Muscle of leg (tissue), 11 donors: ENCODE results near the gene DIS3L2. TPM values are rescaled to one million over a fixed set of nuclear protein-coding genes. Genes with fewer than 3 reads are reported as not detected.

Experiments
- DNase-seq: peaks from one replicate; pipeline ENCODE4 v3.0.0; 2013
- H3K27ac ChIP-seq: one replicate; pipeline ENCODE4 v1.5.1; 2013; ENCODE audit warnings: mild to moderate bottlenecking, low read length, control low read depth
- H3K27me3 ChIP-seq: one replicate; pipeline ENCODE4 v1.6.1; 2013; ENCODE audit warnings: low read length; ENCODE audit not compliant: control insufficient read depth, insufficient read depth
- H3K36me3 ChIP-seq: one replicate; pipeline ENCODE4 v1.6.1; 2013; ENCODE audit warnings: low read length; ENCODE audit not compliant: control insufficient read depth, insufficient read depth
- H3K4me1 ChIP-seq: one replicate; pipeline ENCODE4 v1.6.1; 2013; ENCODE audit warnings: low read length; ENCODE audit not compliant: control insufficient read depth, insufficient read depth
- H3K4me3 ChIP-seq: one replicate; pipeline ENCODE4 v1.5.1; 2013; ENCODE audit warnings: low read length, control low read depth
- H3K9me3 ChIP-seq: replicated peaks from 2 replicates; pipeline ENCODE4 v1.6.1; 2013; ENCODE audit warnings: low read depth, low read length; ENCODE audit not compliant: control insufficient read depth
- WGBS: methylation state at CpG from one replicate; pipeline ENCODE4 v1.1.5; 2013; ENCODE audit warnings: missing lambda C conversion rate; ENCODE audit not compliant: insufficient coverage; 5-methylcytosine and 5-hydroxymethylcytosine counted together
- polyA plus RNA-seq, 8 donors: library from polyadenylated mRNA; unstranded; fragments of 120-200 nt; gene quantifications; one replicate each; pipeline versions ENCODE4 v1.2.1 to v1.2.3, GENCODE V29; 2013; ENCODE audit warnings: inconsistent platforms in 1 of 8, low replicate concordance in 1 of 8; ENCODE audit not compliant: insufficient read length in 8 of 8, insufficient read depth in 1 of 8
- total RNA-seq: library from RNA; stranded (reverse); fragments of 120-200 nt; gene quantifications from one replicate; pipeline ENCODE4 v1.2.4, GENCODE V29; 2013

The DIS3L2 gene
- total and polyA plus RNA-seq, 9 donors, result 19.3 to 29.8 (median 24.3) TPM

GRCh38 chr2:232282508-232283055 is 321.1 kb downstream of the DIS3L2 start:
- Histone ChIP-seq H3K9me3 (peaks cover 2% of the 10 kb centered on the region), H3K4me3 (no peak overlapping the region), H3K27me3 (no peaks in the 10 kb centered on the region), H3K36me3 (peaks cover 8% of the 10 kb centered on the region), H3K27ac (no peak overlapping the region), H3K4me1 (peaks cover 5% of the 10 kb centered on the region)
- no peak for DNase-seq
- whole genome bisulfite sequencing, result 60% methylated on average over 6 of the region's 9 CpGs

- Histone ChIP-seq H3K4me1 (peaks cover 12% of the 10 kb centered on the region), H3K27me3 (no peaks in the 10 kb centered on the region), H3K4me3 (no peak overlapping the region), H3K27ac (no peak overlapping the region), H3K9me3 (no peaks in the 10 kb centered on the region), H3K36me3 (peaks cover 6% of the 10 kb centered on the region)
- 41% methylated on average over 4 of the region's 5 CpGs for WGBS
- DNase-seq, result no peak
Measured at GRCh38 chr2:232286001-232286868, 324.7 kb downstream of the DIS3L2 start.

- 47% methylated on average over 2 of the region's 8 CpGs for WGBS
Measured at GRCh38 chr2:232287316-232287715, 325.8 kb downstream of the DIS3L2 start.

DNA sequence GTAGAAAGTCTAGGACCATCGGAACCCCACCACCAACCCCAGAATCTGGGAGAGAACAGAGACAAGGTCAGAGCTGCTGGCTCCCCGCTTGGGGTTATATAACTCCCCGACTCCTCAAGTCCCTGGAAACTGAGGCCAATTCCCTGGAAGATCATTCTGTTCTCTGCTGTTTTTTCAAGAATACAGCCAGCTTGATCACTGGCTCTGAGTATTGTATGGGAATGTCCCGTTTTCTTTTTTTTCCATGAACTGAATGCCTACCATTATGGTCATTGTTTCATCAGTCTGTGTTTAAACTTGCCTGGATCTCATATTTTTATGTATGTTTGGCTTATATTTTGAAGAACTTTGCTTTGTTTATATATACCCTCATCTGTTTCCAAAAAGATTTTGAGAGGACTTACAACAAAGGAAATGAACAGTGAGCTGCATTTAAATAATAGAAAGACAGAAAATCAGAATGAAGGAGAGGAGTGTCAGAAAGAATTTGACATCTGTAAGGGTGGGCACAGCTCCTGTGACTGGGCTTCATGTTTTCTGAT is 327.0 kb downstream of the DIS3L2 start:
- peaks cover 24% of the 10 kb centered on the region for H3K4me1 ChIP-seq
- DNase-seq, result no peak

More at GRCh38 chr2:232287316-232287715, 325.8 kb downstream of the DIS3L2 start:
- H3K4me3 ChIP-seq, result no peak overlapping the region
- peaks cover 21% of the 10 kb centered on the region for H3K4me1 ChIP-seq
- H3K27me3 ChIP-seq, result no peaks in the 10 kb centered on the region
- H3K9me3 ChIP-seq, result no peaks in the 10 kb centered on the region
- DNase-seq, result no peak
- no peaks in the 10 kb centered on the region for H3K36me3 ChIP-seq
- H3K27ac ChIP-seq, result no peak overlapping the region

DNA sequence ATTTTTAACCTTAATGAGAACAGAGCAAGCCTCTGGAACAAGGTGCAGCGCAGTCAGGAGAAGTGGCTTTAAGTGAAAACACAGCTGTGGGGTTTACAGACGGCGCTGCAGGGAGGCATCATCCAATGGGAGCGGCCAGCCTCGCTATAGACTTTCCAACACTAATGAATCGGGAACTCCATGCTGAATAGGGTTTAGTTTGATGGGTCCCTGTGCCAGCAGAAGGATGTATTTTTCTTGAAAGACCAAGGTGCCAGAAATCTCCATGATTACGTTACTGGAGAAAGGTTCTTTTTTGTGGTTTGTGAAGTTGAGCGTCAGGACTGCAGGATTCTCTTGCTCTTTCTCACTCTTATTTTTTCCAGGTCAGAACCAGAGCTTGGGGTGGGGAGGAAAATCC is 329.2 kb downstream of the DIS3L2 start:
- H3K4me1 ChIP-seq, result peaks cover 24% of the 10 kb centered on the region
- no peak overlapping the region for H3K27ac ChIP-seq
- 50% methylated on average over 3 of the region's 8 CpGs for whole genome bisulfite sequencing
- H3K36me3 ChIP-seq, result peaks cover 4% of the 10 kb centered on the region
- peak; percentile 77 for DNase-seq
- no peak overlapping the region for H3K4me3 ChIP-seq
- no peaks in the 10 kb centered on the region for H3K27me3 ChIP-seq
- no peaks in the 10 kb centered on the region for H3K9me3 ChIP-seq

More for the DNA sequence above, 327.0 kb downstream of the DIS3L2 start:
- no peaks in the 10 kb centered on the region for H3K9me3 ChIP-seq
- H3K27me3 ChIP-seq, result no peaks in the 10 kb centered on the region
- no CpG with 5 or more reads among the region's 4 CpGs for WGBS
- no peak overlapping the region for H3K27ac ChIP-seq
- H3K4me3 ChIP-seq, result no peak overlapping the region
- H3K36me3 ChIP-seq, result peaks cover 2% of the 10 kb centered on the region

DNA sequence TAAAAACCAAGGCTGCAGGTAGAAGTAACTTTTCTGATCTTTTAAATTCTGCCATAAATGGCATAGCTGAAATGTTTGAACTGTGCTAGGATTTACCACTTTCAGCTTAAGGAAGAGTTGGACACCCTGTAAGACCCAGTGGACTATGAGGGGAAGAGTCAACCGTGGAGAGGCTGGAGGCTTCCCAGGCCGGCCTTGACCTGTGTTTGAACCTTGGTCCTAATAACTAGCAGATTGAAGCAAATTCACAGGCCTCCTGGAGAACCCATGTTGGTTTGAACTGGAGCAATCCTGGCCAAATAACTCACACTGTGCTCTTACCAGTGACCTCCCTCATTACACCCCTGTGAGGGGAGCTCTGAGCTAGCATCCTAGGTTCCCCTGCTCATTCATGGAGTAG is 329.8 kb downstream of the DIS3L2 start:
- H3K36me3 ChIP-seq, result peaks cover 4% of the 10 kb centered on the region
- WGBS, result 32% methylated on average over 2 of the region's 2 CpGs
- H3K4me1 ChIP-seq, result peaks cover 24% of the 10 kb centered on the region
- no peak overlapping the region for H3K4me3 ChIP-seq
- DNase-seq, result peak; percentile 47
- peak overlapping the region; percentile 29 for H3K27ac ChIP-seq
- no peaks in the 10 kb centered on the region for H3K9me3 ChIP-seq
- H3K27me3 ChIP-seq, result no peaks in the 10 kb centered on the region

DNA sequence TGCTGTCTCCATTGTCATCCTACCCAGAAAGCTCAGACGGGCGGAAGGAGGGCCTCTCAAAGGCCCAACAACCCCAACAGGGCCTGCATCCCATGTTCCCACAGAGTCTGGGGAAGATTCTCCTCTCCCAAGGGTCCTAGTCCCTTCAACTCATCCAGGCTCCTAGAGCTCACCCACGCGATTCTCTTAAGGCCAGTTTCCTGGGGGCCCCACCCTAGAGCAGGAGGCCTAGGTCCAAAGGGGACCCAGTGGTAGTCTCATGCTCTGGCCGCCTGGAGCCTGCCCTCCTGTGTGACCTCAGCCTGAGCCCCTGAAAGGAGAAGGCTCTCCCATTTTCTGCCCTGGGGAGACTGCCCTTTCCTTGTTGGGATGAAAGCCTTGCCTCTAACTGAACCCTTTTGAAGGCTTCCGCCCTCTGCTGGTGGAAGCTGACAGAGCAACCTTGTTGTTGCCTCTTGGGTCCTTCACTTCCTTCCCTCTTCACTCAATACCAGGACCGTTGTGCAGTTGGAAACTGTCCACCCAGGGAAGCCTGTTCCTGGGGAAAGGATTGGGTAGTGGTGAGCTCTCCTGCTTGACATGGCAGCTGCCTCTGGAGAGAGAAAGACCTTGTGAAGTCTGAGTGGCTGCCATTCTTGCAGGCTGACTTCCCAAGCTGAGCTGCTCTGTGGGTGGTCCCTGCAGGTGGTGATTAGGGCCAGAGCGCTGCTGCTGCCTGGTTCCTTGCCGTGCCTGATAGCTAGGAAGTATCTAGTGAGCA is 331.1 kb downstream of the DIS3L2 start:
- H3K27ac ChIP-seq, result no peak overlapping the region
- peak; percentile 35 for DNase-seq
- H3K27me3 ChIP-seq, result no peaks in the 10 kb centered on the region
- peaks cover 4% of the 10 kb centered on the region for H3K36me3 ChIP-seq
- no peaks in the 10 kb centered on the region for H3K9me3 ChIP-seq
- H3K4me3 ChIP-seq, result no peak overlapping the region
- H3K4me1 ChIP-seq, result peaks cover 24% of the 10 kb centered on the region
- 69% methylated on average over 5 of the region's 9 CpGs for WGBS

DNA sequence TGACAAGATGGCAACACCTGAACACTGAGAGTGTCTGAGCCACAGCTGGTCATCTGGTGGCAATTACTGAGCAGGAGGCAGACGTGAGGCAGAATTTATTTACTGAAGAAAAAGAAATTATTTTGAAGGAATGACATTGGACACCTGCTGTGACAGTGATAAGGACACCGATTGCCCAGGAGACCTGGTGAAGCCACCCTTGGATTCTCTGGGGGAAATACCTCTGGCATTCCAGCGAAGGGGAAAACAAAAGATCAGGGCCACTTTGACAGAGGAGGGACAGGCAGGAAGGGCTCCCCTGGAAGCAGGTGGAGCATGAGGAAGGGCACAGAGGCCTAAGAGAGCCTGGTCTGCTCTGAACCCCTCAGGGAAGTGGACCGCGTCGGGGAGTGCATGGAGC is 331.7 kb downstream of the DIS3L2 start:
- Histone ChIP-seq H3K9me3 (no peaks in the 10 kb centered on the region), H3K4me1 (peaks cover 24% of the 10 kb centered on the region), H3K27ac (no peak overlapping the region), H3K27me3 (no peaks in the 10 kb centered on the region), H3K4me3 (no peak overlapping the region), H3K36me3 (peaks cover 4% of the 10 kb centered on the region)
- 70% methylated on average over 6 of the region's 6 CpGs for WGBS
- DNase-seq, result no peak

- Histone ChIP-seq H3K27me3 (no peaks in the 10 kb centered on the region), H3K4me3 (no peak overlapping the region), H3K36me3 (peaks cover 8% of the 10 kb centered on the region), H3K27ac (no peak overlapping the region), H3K4me1 (peaks cover 18% of the 10 kb centered on the region), H3K9me3 (no peaks in the 10 kb centered on the region)
- WGBS, result 100% methylated on average over 1 of the region's 1 CpG
- no peak for DNase-seq
Measured at GRCh38 chr2:232295971-232296370, 334.5 kb downstream of the DIS3L2 start.
